GM12878 (cell line): ENCODE data around the gene XAGE3. TPM values are rescaled to one million over a fixed set of nuclear protein-coding genes. Genes with fewer than 3 reads are reported as not detected.

Experiments used
- ATAC-seq: fragments of 200-7000 bp; cut with Tn5 transposase; 3 replicates; pipeline ENCODE4 v1.9.1; 2020; ENCODE audit warnings: mild to moderate bottlenecking, moderate library complexity
- Bru-seq: library from RNA; stranded (reverse); fragments of 400-500 nt; gene quantifications from one replicate; lab custom pipeline; 2021; lab: Mats Ljungman, UMichigan
- BruChase-seq, 2 experiments: library from RNA; stranded (reverse); fragments of 400-500 nt; gene quantifications; one replicate each; lab custom pipeline; 2021; lab: Mats Ljungman, UMichigan
- BruUV-seq: library from RNA; stranded (reverse); fragments of 400-500 nt; replicated peaks from 2 replicates; lab custom pipeline; 2021; lab: Mats Ljungman, UMichigan
- CTCF ChIA-PET: fragments of 300-600 bp; sonication (Branson Sonifier 250); formaldehyde crosslinking; extraction: SDS; loops from one replicate; lab custom pipeline; 2021; ENCODE audit warnings: inconsistent platforms; lab: Yijun Ruan, JAX
- POLR2A ChIA-PET: fragments of 350-600 bp; formaldehyde crosslinking; extraction: SDS; loops from one replicate; lab custom pipeline; 2021; ENCODE audit warnings: inconsistent platforms; lab: Charles Lee
- RAD21 ChIA-PET: fragments of 300-600 bp; sonication (Branson Sonifier 250); formaldehyde crosslinking; loops from one replicate; lab custom pipeline; 2023; ENCODE audit warnings: antibody characterized with exemption; ENCODE audit not compliant: unreplicated experiment; lab: Charles Lee
- SMC1A ChIA-PET: fragments of 300-600 bp; sonication (Branson Sonifier 250); formaldehyde crosslinking; loops from one replicate; lab custom pipeline; 2023; ENCODE audit not compliant: unreplicated experiment, uncharacterized antibody; lab: Charles Lee
- DNase-seq: peaks from one replicate; pipeline ENCODE4 v3.0.0-alpha.2; 2011; ENCODE audit warnings: low read depth, low spot score
- FAIRE-seq: peaks from 3 replicates; lab custom pipeline; 2011; peaks lifted over from hg19 to GRCh38; lab: Jason Lieb, UNC
- H2AFZ ChIP-seq: 2 replicates; pipeline ENCODE4 v1.6.0; 2011; ENCODE audit warnings: low read depth, low read length, control low read depth; ENCODE audit not compliant: control insufficient read depth
- H3K27ac ChIP-seq: 2 replicates; pipeline ENCODE4 v1.5.1; 2011; ENCODE audit warnings: control low read depth; ENCODE audit not compliant: control insufficient read depth, insufficient read depth
- H3K27me3 ChIP-seq, 2 experiments: replicated peaks in 1 of 2; 2 replicates each; pipeline versions ENCODE4 v1.6.0 to v1.6.1; 2011; ENCODE audit warnings: low read length in 1 of 2; ENCODE audit not compliant: control insufficient read depth in 2 of 2, insufficient read depth in 2 of 2
- H3K36me3 ChIP-seq, 2 experiments: 2 replicates each; pipeline ENCODE4 v1.5.1; 2011; ENCODE audit warnings: low read length in 1 of 2; ENCODE audit not compliant: control insufficient read depth in 2 of 2, insufficient read depth in 2 of 2
- H3K4me1 ChIP-seq: 2 replicates; pipeline ENCODE4 v1.6.1; 2011; ENCODE audit warnings: mild to moderate bottlenecking, low read length, moderate library complexity, mixed read lengths; ENCODE audit not compliant: control insufficient read depth, insufficient read depth
- H3K4me2 ChIP-seq: 2 replicates; pipeline ENCODE4 v1.6.0; 2011; ENCODE audit warnings: control low read depth; ENCODE audit not compliant: control insufficient read depth, insufficient read depth
- H3K4me3 ChIP-seq: fragments of 200-600 bp; sonication (generic); 2 replicates; pipeline ENCODE4 v1.5.1; 2016
- H3K79me2 ChIP-seq: 2 replicates; pipeline ENCODE4 v1.6.0; 2011; ENCODE audit warnings: low read length; ENCODE audit not compliant: control insufficient read depth, insufficient read depth
- H3K9ac ChIP-seq: 2 replicates; pipeline ENCODE4 v1.8.0; 2011; ENCODE audit warnings: low read length, control low read depth, mixed read lengths; ENCODE audit not compliant: control insufficient read depth, insufficient read depth
- H3K9me3 ChIP-seq: replicated peaks from 3 replicates; pipeline ENCODE4 v1.5.1; 2011; ENCODE audit warnings: mild to moderate bottlenecking, low read length; ENCODE audit not compliant: control insufficient read depth, insufficient read depth
- H4K20me1 ChIP-seq: 2 replicates; pipeline ENCODE4 v1.6.0; 2011; ENCODE audit not compliant: control insufficient read depth, insufficient read depth
- CEBPZ ChIP-seq: fragments of 150-350 bp; IDR thresholded peaks from 2 replicates; pipeline ENCODE4 v1.6.1; 2016; ENCODE audit warnings: low read depth, low read length
- HCFC1 ChIP-seq: fragments of 150-350 bp; IDR thresholded peaks from 2 replicates; pipeline ENCODE4 v1.6.1; 2014; ENCODE audit warnings: low read length
- HDGF ChIP-seq: fragments of 450-650 bp; IDR thresholded peaks from 2 replicates; pipeline ENCODE4 v1.6.1; 2016; ENCODE audit warnings: antibody characterized with exemption
- JUNB ChIP-seq: IDR thresholded peaks from 2 replicates; pipeline ENCODE4 v1.6.1; 2016; ENCODE audit warnings: antibody characterized with exemption, mild to moderate bottlenecking
- MXI1 ChIP-seq: fragments of 150-350 bp; IDR thresholded peaks from 2 replicates; pipeline ENCODE4 v1.6.1; 2011; ENCODE audit warnings: low read depth, mild to moderate bottlenecking, inconsistent platforms, low read length, improper control_type of control experiment
- NFIC ChIP-seq: IDR thresholded peaks from 2 replicates; pipeline ENCODE4 v1.6.1; 2012; ENCODE audit warnings: low read depth, mild to moderate bottlenecking, inconsistent platforms, low read length, moderate library complexity
- NR2C1 ChIP-seq: fragments of 450-650 bp; IDR thresholded peaks from 2 replicates; pipeline ENCODE4 v1.6.1; 2017; ENCODE audit warnings: antibody characterized with exemption, mild to moderate bottlenecking, moderate library complexity
- PAX5 ChIP-seq: IDR thresholded peaks from 2 replicates; pipeline ENCODE4 v1.6.1; 2011; ENCODE audit warnings: low read depth, low read length, borderline replicate concordance
- SIX5 ChIP-seq: IDR thresholded peaks from 2 replicates; pipeline ENCODE4 v1.6.1; 2011; ENCODE audit warnings: mild to moderate bottlenecking, low read depth, low read length, moderate library complexity; ENCODE audit not compliant: severe bottlenecking
- SMARCA5 ChIP-seq: fragments of 450-650 bp; IDR thresholded peaks from 2 replicates; pipeline ENCODE4 v1.6.1; 2017; ENCODE audit warnings: mild to moderate bottlenecking
- TCF3 ChIP-seq: IDR thresholded peaks from 2 replicates; pipeline ENCODE4 v1.6.1; 2012; ENCODE audit warnings: low read depth, mild to moderate bottlenecking, low read length, borderline replicate concordance; ENCODE audit not compliant: insufficient read depth
- WGBS: methylation state at CpG from one replicate; pipeline ENCODE4 v1.1.6; 2016; ENCODE audit warnings: low lambda C conversion rate; ENCODE audit not compliant: insufficient replicate concordance, insufficient coverage; ENCODE audit errors: missing lambda C conversion rate; 5-methylcytosine and 5-hydroxymethylcytosine counted together
- in situ Hi-C: fragments of 300-500 bp; cut with MboI; formaldehyde crosslinking; loops from 9 replicates; pipeline ENCODE4 v1.14.3; 2018; ENCODE audit warnings: mixed read lengths
- intact Hi-C: fragments of 100-400 bp; cut with micrococcal nuclease; formaldehyde crosslinking; loops from one replicate; pipeline ENCODE4 v1.14.2; 2022; ENCODE audit not compliant: unreplicated experiment
- long read RNA-seq, 2 experiments: library from polyadenylated mRNA; unstranded; transcript quantifications; one replicate each; pipeline ENCODE4 v2.0.0, GENCODE V29; 2019 to 2020
- polyA minus RNA-seq, 3 experiments: library from RNA; depleted of rRNA, polyadenylated mRNA; stranded (reverse); fragments of >200 nt; gene quantifications; 2 replicates each; pipeline ENCODE4 v1.2.3, GENCODE V29; 2011
- polyA plus RNA-seq, 11 experiments: library from polyadenylated mRNA; depleted of rRNA in 4 of 11; unstranded in 6 of 11; stranded (reverse) in 5 of 11; fragments of >200 nt; fragmentation: Nextera tagmentation in 4 of 11; fragmentation: Illumina TruSeq in 1 of 11; extraction: Ambion mirVana in 4 of 11; extraction: Trizol in 1 of 11; gene quantifications; 1 replicate in 1 of 11; 2 replicates in 10 of 11; pipeline versions ENCODE4 v1.2.1 to v1.2.3, GENCODE V29; 2011 to 2016; ENCODE audit warnings: inconsistent platforms in 2 of 11, missing spikeins in 2 of 11, low read depth in 1 of 11
- total RNA-seq, 4 experiments: library from RNA; depleted of rRNA in 3 of 4; stranded (reverse); fragments of >200 nt in 3 of 4; fragmentation: Illumina TruSeq in 1 of 4; extraction: Trizol in 1 of 4; gene quantifications; 2 replicates each; pipeline versions ENCODE4 v1.2.1 to v1.2.3, GENCODE V29; 2013 to 2021
- TF ChIP-seq, protein P1 (sequence below): IDR thresholded peaks from 2 replicates; pipeline ENCODE4 v1.6.1; 2012; ENCODE audit warnings: low read depth, low read length, improper control_type of control experiment

Gene XAGE3, protein sequence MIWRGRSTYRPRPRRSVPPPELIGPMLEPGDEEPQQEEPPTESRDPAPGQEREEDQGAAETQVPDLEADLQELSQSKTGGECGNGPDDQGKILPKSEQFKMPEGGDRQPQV
- not detected in 2 replicates for total RNA-seq (2013; cell fraction: nucleolus; rRNA removed)
- not detected in 2 replicates for total RNA-seq (2014; rRNA removed)
- total RNA-seq (2014; rRNA removed; fragmentation: Illumina TruSeq; extraction: Trizol): not detected in 2 replicates
- not detected in 2 replicates for total RNA-seq (2021)
- not detected for polyA plus RNA-seq (2011; ENCODE audit: low read depth)
- not detected in 2 replicates for polyA plus RNA-seq (2011; rRNA removed)
- polyA plus RNA-seq (2011; cell fraction: cytosol; rRNA removed): not detected in 2 replicates
- polyA plus RNA-seq (2011; cell fraction: nucleus; rRNA removed): not detected in 2 replicates
- not detected in 2 replicates for polyA plus RNA-seq (2012)
- not detected in 2 replicates for polyA plus RNA-seq (2014; fragmentation: Illumina TruSeq; extraction: Trizol)
- not detected for polyA plus RNA-seq (2014; fragmentation: Nextera tagmentation; extraction: Ambion mirVana)
- polyA plus RNA-seq (2014; rRNA removed): not detected in 2 replicates
- not detected for polyA plus RNA-seq (2016; fragmentation: Nextera tagmentation; extraction: Ambion mirVana)
- not detected in 2 replicates for polyA minus RNA-seq (2011; rRNA and poly(A)+ RNA removed)
- not detected in 2 replicates for polyA minus RNA-seq (2011; cell fraction: cytosol; rRNA and poly(A)+ RNA removed)
- not detected in 2 replicates for polyA minus RNA-seq (2011; cell fraction: nucleus; rRNA and poly(A)+ RNA removed)
- not detected for Bru-seq, nascent RNA
- BruChase-seq, experiment 1, labeled RNA remaining after a 6-hour chase: not detected
- not detected for BruChase-seq, experiment 2, labeled RNA remaining after a 2-hour chase
- long read RNA-seq, experiment 1: 0 reads
- long read RNA-seq, experiment 2: 0 reads

GRCh38 chrX:52867610-52868348 is at the start of gene XAGE3:
Gene XAGE3, minus strand, starts transcription at chrX:52868083. Its CDS starts 950 bp downstream, at chrX:52867133.
- DNase-seq (no peak), FAIRE-seq (no peak), ATAC-seq (no peak)
- RAD21 ChIA-PET: no interaction called here
- WGBS: 37% methylated on average over 35 of the region's 35 CpGs
- Histone ChIP-seq H3K4me1 (no peaks in the 10 kb centered on the region), H2AFZ (no peak within 1 kb of the TSS), H3K36me3 (no peaks in the 10 kb centered on the region), H3K79me2 (no peaks in the 10 kb centered on the region), H3K4me3 (no peak within 1 kb of the TSS), H3K27ac (no peak within 1 kb of the TSS), H3K4me2 (no peak within 1 kb of the TSS)
- POLR2A ChIA-PET: no interaction called here
- intact Hi-C loops (no loop called here), in situ Hi-C loops (no loop called here)
- no TSS peak for BruUV-seq
- CTCF ChIA-PET: no interaction called here
- TF ChIP-seq JUNB: no peak
- no peak for TF ChIP-seq SIX5
- no peak for TF ChIP-seq PAX5
- TF ChIP-seq HCFC1: no peak
- TF ChIP-seq SMARCA5: no peak
- TF ChIP-seq TCF3: no peak
- no peak for TF ChIP-seq CEBPZ
- TF ChIP-seq MXI1: no peak
- TF ChIP-seq, protein P1, sequence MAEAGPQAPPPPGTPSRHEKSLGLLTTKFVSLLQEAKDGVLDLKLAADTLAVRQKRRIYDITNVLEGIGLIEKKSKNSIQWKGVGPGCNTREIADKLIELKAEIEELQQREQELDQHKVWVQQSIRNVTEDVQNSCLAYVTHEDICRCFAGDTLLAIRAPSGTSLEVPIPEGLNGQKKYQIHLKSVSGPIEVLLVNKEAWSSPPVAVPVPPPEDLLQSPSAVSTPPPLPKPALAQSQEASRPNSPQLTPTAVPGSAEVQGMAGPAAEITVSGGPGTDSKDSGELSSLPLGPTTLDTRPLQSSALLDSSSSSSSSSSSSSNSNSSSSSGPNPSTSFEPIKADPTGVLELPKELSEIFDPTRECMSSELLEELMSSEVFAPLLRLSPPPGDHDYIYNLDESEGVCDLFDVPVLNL: no peak
- no peak for TF ChIP-seq NR2C1
- TF ChIP-seq HDGF: no peak
- no peak for TF ChIP-seq NFIC
- TF ChIP-seq, all 136 proteins: peak for 0
- Histone ChIP-seq H3K27me3 (no peaks in the 10 kb centered on the region; a peak in 1 of 4 replicates), H3K9me3 (no peaks in the 10 kb centered on the region), H4K20me1 (no peaks in the 10 kb centered on the region), H3K9ac (no peak within 1 kb of the TSS)
- SMC1A ChIA-PET: no interaction called here
